PC-3 (cell line): Measurements from ENCODE around the gene KIF25.

Source experiments
- CTCF ChIP-seq: fragments of 300-600 bp; sonication (generic); conservative IDR thresholded peaks from 2 replicates; pipeline ENCODE4 v1.5.1; 2017; ENCODE audit warnings: antibody characterized with exemption, low read depth, mild to moderate bottlenecking, low read length
- EZH2 ChIP-seq: fragments of 300-600 bp; sonication (generic); IDR thresholded peaks from one replicate; pipeline ENCODE4 v1.6.1; 2017; ENCODE audit warnings: antibody characterized with exemption, mild to moderate bottlenecking, low read length; ENCODE audit not compliant: unreplicated experiment
- EZH2phosphoT487 ChIP-seq: fragments of 300-600 bp; sonication (generic); IDR thresholded peaks from 2 replicates; pipeline ENCODE4 v1.6.1; 2018; ENCODE audit warnings: mild to moderate bottlenecking, antibody characterized with exemption, low read length, borderline replicate concordance

- TF ChIP-seq EZH2 (no peak), CTCF (no peak), EZH2phosphoT487 (no peak)
Measured at GRCh38 chr6:168018664-168019063, 21.2 kb downstream of the KIF25 start.
